Right hindlimb (tissue), 1 donor: ENCODE results near the gene ACADL.

Experiments used
- DNase-seq: peaks from one replicate; pipeline ENCODE4 v3.0.0-alpha.2; 2018

The ACADL gene

GRCh38 chr2:210224941-210225672 lies at the start of gene ACADL:
ACADL (minus strand) TSS chr2:210225447; CDS start chr2:210225263, 184 bp downstream.
- peak; percentile 70 for DNase-seq

GRCh38 chr2:210271300-210271699 lies 46.1 kb upstream of the ACADL start:
- DNase-seq, result no peak

GRCh38 chr2:210269148-210269547 lies 43.9 kb upstream of the ACADL start:
- no peak for DNase-seq

- no peak for DNase-seq
Observed at GRCh38 chr2:210268281-210268680, 43.0 kb upstream of the ACADL start.

- no peak for DNase-seq
Observed at GRCh38 chr2:210267698-210268097, 42.5 kb upstream of the ACADL start.

- DNase-seq, result no peak
Observed at GRCh38 chr2:210264282-210264681, 39.0 kb upstream of the ACADL start.

GRCh38 chr2:210263841-210264240 lies 38.6 kb upstream of the ACADL start:
- DNase-seq, result no peak

- no peak for DNase-seq
Observed at GRCh38 chr2:210262036-210262435, 36.8 kb upstream of the ACADL start.

GRCh38 chr2:210259687-210260086 lies 34.4 kb upstream of the ACADL start:
- no peak for DNase-seq

- no peak for DNase-seq
Observed at GRCh38 chr2:210252699-210253606, 27.7 kb upstream of the ACADL start.

- no peak for DNase-seq
Observed at GRCh38 chr2:210250622-210251021, 25.4 kb upstream of the ACADL start.

- DNase-seq, result no peak
Observed at GRCh38 chr2:210233487-210233886, 8.2 kb upstream of the ACADL start.

- DNase-seq, result no peak
Observed at GRCh38 chr2:210230984-210231383, 5.7 kb upstream of the ACADL start.

- DNase-seq, result no peak
Observed at GRCh38 chr2:210230518-210230917, 5.3 kb upstream of the ACADL start.

GRCh38 chr2:210228586-210228985 lies 3.3 kb upstream of the ACADL start:
- DNase-seq, result no peak

GRCh38 chr2:210227290-210228088 lies 2.2 kb upstream of the ACADL start:
- DNase-seq, result no peak

GRCh38 chr2:210226223-210226622 lies 976 bp upstream of the ACADL start:
- DNase-seq, result no peak

- DNase-seq, result no peak
Observed at GRCh38 chr2:210224591-210224940, 681 bp downstream of the ACADL start.

GRCh38 chr2:210215120-210215519 lies 10.1 kb downstream of the ACADL start:
- no peak for DNase-seq

GRCh38 chr2:210210185-210210584 lies 15.1 kb downstream of the ACADL start:
- DNase-seq, result no peak

GRCh38 chr2:210207929-210208328 lies 17.3 kb downstream of the ACADL start:
- no peak for DNase-seq

GRCh38 chr2:210203558-210203957 lies 21.7 kb downstream of the ACADL start:
- no peak for DNase-seq

- no peak for DNase-seq
Observed at GRCh38 chr2:210203147-210203546, 22.1 kb downstream of the ACADL start.
